Neural progenitor cell (in vitro differentiated cells): ENCODE data around the gene EAF1. TPM values are rescaled to one million over a fixed set of nuclear protein-coding genes. Genes with fewer than 3 reads are reported as not detected.

ENCODE experiments used
- DNase-seq: peaks from one replicate; pipeline ENCODE4 v3.0.0-alpha.2; 2016; ENCODE audit warnings: low spot score
- H2AFZ ChIP-seq: fragments of 200-600 bp; sonication (generic); replicated peaks from 2 replicates; pipeline ENCODE4 v1.6.1; 2016; ENCODE audit warnings: antibody characterized with exemption
- H3F3A ChIP-seq: fragments of 200-600 bp; sonication (generic); 2 replicates; pipeline ENCODE4 v1.6.1; 2016; ENCODE audit warnings: antibody characterized with exemption, low read depth
- H3K27ac ChIP-seq: fragments of 200-600 bp; sonication (generic); 2 replicates; pipeline ENCODE4 v1.5.1; 2016; ENCODE audit warnings: mild to moderate bottlenecking
- H3K27me3 ChIP-seq: fragments of 200-600 bp; sonication (generic); 2 replicates; pipeline ENCODE4 v1.6.1; 2016; ENCODE audit warnings: mild to moderate bottlenecking, moderate library complexity
- H3K36me3 ChIP-seq: fragments of 200-600 bp; sonication (generic); 2 replicates; pipeline ENCODE4 v1.5.1; 2016
- H3K4me1 ChIP-seq: fragments of 200-600 bp; sonication (generic); 2 replicates; pipeline ENCODE4 v1.6.1; 2016; ENCODE audit warnings: mixed run types
- H3K4me2 ChIP-seq: fragments of 200-600 bp; sonication (generic); 2 replicates; pipeline ENCODE4 v1.6.1; 2016
- H3K4me3 ChIP-seq: fragments of 200-600 bp; sonication (generic); 2 replicates; pipeline ENCODE4 v1.5.1; 2016
- H3K79me2 ChIP-seq: fragments of 200-600 bp; sonication (generic); 2 replicates; pipeline ENCODE4 v1.6.1; 2016; ENCODE audit warnings: low read depth
- H3K9ac ChIP-seq: fragments of 200-600 bp; sonication (generic); 2 replicates; pipeline ENCODE4 v1.6.1; 2016
- H3K9me3 ChIP-seq: fragments of 200-600 bp; sonication (generic); 2 replicates; pipeline ENCODE4 v1.5.1; 2016; ENCODE audit warnings: low read depth
- H4K20me1 ChIP-seq: fragments of 200-600 bp; sonication (generic); 2 replicates; pipeline ENCODE4 v1.6.1; 2016; ENCODE audit warnings: low read depth
- H3K27ac Mint-ChIP-seq: 3 replicates; pipeline ENCODE4 v1.8.0; 2021; ENCODE audit warnings: mixed read lengths
- H3K27me3 Mint-ChIP-seq: 2 replicates; pipeline ENCODE4 v1.8.0; 2022; ENCODE audit warnings: low read depth, mild to moderate bottlenecking, inconsistent platforms, moderate library complexity, mixed read lengths; ENCODE audit not compliant: insufficient read depth
- H3K36me3 Mint-ChIP-seq: 3 replicates; pipeline ENCODE4 v1.8.0; 2021; ENCODE audit warnings: mixed read lengths
- H3K4me1 Mint-ChIP-seq: 3 replicates; pipeline ENCODE4 v1.8.0; 2021; ENCODE audit warnings: mixed read lengths
- H3K4me3 Mint-ChIP-seq: 3 replicates; pipeline ENCODE4 v1.8.0; 2021; ENCODE audit warnings: mild to moderate bottlenecking, moderate library complexity, mixed read lengths
- H3K9me3 Mint-ChIP-seq: 3 replicates; pipeline ENCODE4 v1.8.0; 2020; ENCODE audit warnings: mixed read lengths
- CTCF ChIP-seq: fragments of 200-600 bp; sonication (generic); IDR thresholded peaks from 2 replicates; pipeline ENCODE4 v1.5.1; 2017; ENCODE audit warnings: antibody characterized with exemption, mild to moderate bottlenecking
- EZH2 ChIP-seq: fragments of 200-600 bp; sonication (generic); IDR thresholded peaks from 2 replicates; pipeline ENCODE4 v1.6.1; 2017; ENCODE audit warnings: antibody characterized with exemption, mild to moderate bottlenecking, moderate library complexity
- EZH2phosphoT487 ChIP-seq: fragments of 200-600 bp; sonication (generic); IDR thresholded peaks from 2 replicates; pipeline ENCODE4 v1.6.1; 2017; ENCODE audit warnings: antibody characterized with exemption
- total RNA-seq: library from RNA; depleted of rRNA; stranded (reverse); fragments of >200 nt; gene quantifications from 2 replicates; pipeline ENCODE4 v1.2.3, GENCODE V29; 2015; ENCODE audit warnings: low replicate concordance

EAF1 gene
- total RNA-seq, 1 donor from 2014 or later, result 34.2 TPM

- Histone ChIP-seq H4K20me1 (no peaks in the 10 kb centered on the region), H3K4me1 (no peaks in the 10 kb centered on the region), H3K9ac (no peak overlapping the region), H3K27ac (no peak overlapping the region), H3K36me3 (no peaks in the 10 kb centered on the region), H3K4me3 (no peak overlapping the region), H2AFZ (no peak overlapping the region), H3K79me2 (no peaks in the 10 kb centered on the region), H3K4me2 (no peak overlapping the region), H3K27me3 (no peaks in the 10 kb centered on the region), H3K9me3 (no peaks in the 10 kb centered on the region), H3F3A (no peaks in the 10 kb centered on the region)
- TF ChIP-seq EZH2phosphoT487 (no peak), CTCF (no peak), EZH2 (no peak)
- Mint-ChIP-seq H3K4me1 (peaks cover 4% of the 10 kb centered on the region), H3K9me3 (no peaks in the 10 kb centered on the region), H3K36me3 (no peaks in the 10 kb centered on the region), H3K27me3 (no peaks in the 10 kb centered on the region), H3K4me3 (no peak overlapping the region), H3K27ac (peak overlapping the region; percentile 51)
- DNase-seq, result no peak
Measured at GRCh38 chr3:15476378-15476777, 49.0 kb downstream of the EAF1 start.

- H3K36me3 ChIP-seq, result no peaks in the 10 kb centered on the region
- Mint-ChIP-seq H3K27me3 (no peaks in the 10 kb centered on the region), H3K4me3 (no peak overlapping the region), H3K4me1 (peaks cover 4% of the 10 kb centered on the region), H3K27ac (no peak overlapping the region), H3K36me3 (no peaks in the 10 kb centered on the region), H3K9me3 (no peaks in the 10 kb centered on the region)
- no peak overlapping the region for H3K9ac ChIP-seq
- no peaks in the 10 kb centered on the region for H4K20me1 ChIP-seq
- H3K79me2 ChIP-seq, result no peaks in the 10 kb centered on the region
- no peaks in the 10 kb centered on the region for H3K27me3 ChIP-seq
- no peaks in the 10 kb centered on the region for H3K4me1 ChIP-seq
- no peaks in the 10 kb centered on the region for H3F3A ChIP-seq
- no peak for TF ChIP-seq CTCF
- TF ChIP-seq EZH2phosphoT487, result no peak
- no peak for TF ChIP-seq EZH2
- no peak overlapping the region for H3K4me3 ChIP-seq
- no peak overlapping the region for H3K4me2 ChIP-seq
- H3K9me3 ChIP-seq, result no peaks in the 10 kb centered on the region
- H3K27ac ChIP-seq, result no peak overlapping the region
- no peak overlapping the region for H2AFZ ChIP-seq
- DNase-seq, result no peak
Measured at GRCh38 chr3:15477951-15478639, 50.7 kb downstream of the EAF1 start.

- Mint-ChIP-seq H3K4me1 (peaks cover 4% of the 10 kb centered on the region), H3K9me3 (peaks cover 4% of the 10 kb centered on the region), H3K27me3 (no peaks in the 10 kb centered on the region), H3K36me3 (no peaks in the 10 kb centered on the region), H3K27ac (no peak overlapping the region), H3K4me3 (no peak overlapping the region)
- no peak for DNase-seq
- H2AFZ ChIP-seq, result no peak overlapping the region
- no peaks in the 10 kb centered on the region for H3F3A ChIP-seq
- H3K4me1 ChIP-seq, result no peaks in the 10 kb centered on the region
- H3K79me2 ChIP-seq, result no peaks in the 10 kb centered on the region
- no peak overlapping the region for H3K4me3 ChIP-seq
- H3K4me2 ChIP-seq, result no peak overlapping the region
- no peak overlapping the region for H3K9ac ChIP-seq
- H3K9me3 ChIP-seq, result no peaks in the 10 kb centered on the region
- H4K20me1 ChIP-seq, result no peaks in the 10 kb centered on the region
- H3K27me3 ChIP-seq, result no peaks in the 10 kb centered on the region
- H3K36me3 ChIP-seq, result no peaks in the 10 kb centered on the region
- no peak for TF ChIP-seq EZH2
- TF ChIP-seq CTCF, result no peak
- TF ChIP-seq EZH2phosphoT487, result no peak
- H3K27ac ChIP-seq, result no peak overlapping the region
Measured at GRCh38 chr3:15478640-15478979, 51.2 kb downstream of the EAF1 start.
